WTC11 (cell line): ENCODE data around the gene MGAT3. TPM values are rescaled to one million over a fixed set of nuclear protein-coding genes. Genes with fewer than 3 reads are reported as not detected.

Experiments
- ATAC-seq: fragments of 200-7000 bp; cut with Tn5 transposase; 2 replicates; pipeline ENCODE4 v1.10.0; 2021; ENCODE audit warnings: mild to moderate bottlenecking, moderate library complexity
- CTCF ChIA-PET: fragments of 300-600 bp; sonication (Branson Sonifier 250); formaldehyde crosslinking; loops from one replicate; lab custom pipeline; 2021; ENCODE audit warnings: antibody characterized with exemption; lab: Charles Lee
- POLR2A ChIA-PET: fragments of 350-600 bp; sonication (Branson Sonifier 250); formaldehyde crosslinking; loops from one replicate; lab custom pipeline; 2021; ENCODE audit warnings: antibody characterized with exemption; lab: Charles Lee
- DNase-seq: peaks from one replicate; pipeline ENCODE4 v3.0.0; 2021; ENCODE audit warnings: low spot score
- H3K27ac Mint-ChIP-seq: 2 replicates; pipeline ENCODE4 v1.8.0; 2021; ENCODE audit warnings: mixed read lengths
- H3K27me3 Mint-ChIP-seq: 2 replicates; pipeline ENCODE4 v1.8.0; 2021; ENCODE audit warnings: low read depth, mild to moderate bottlenecking, moderate library complexity, mixed read lengths
- H3K36me3 Mint-ChIP-seq: 2 replicates; pipeline ENCODE4 v1.8.0; 2021; ENCODE audit warnings: mixed read lengths
- H3K4me1 Mint-ChIP-seq: 2 replicates; pipeline ENCODE4 v1.8.0; 2022; ENCODE audit warnings: mixed read lengths
- H3K4me3 Mint-ChIP-seq: 2 replicates; pipeline ENCODE4 v1.8.0; 2021; ENCODE audit warnings: mild to moderate bottlenecking, moderate library complexity, mixed read lengths
- H3K9me3 Mint-ChIP-seq: 2 replicates; pipeline ENCODE4 v1.8.0; 2021; ENCODE audit warnings: mixed read lengths
- ATF1 ChIP-seq: sonication (generic); formaldehyde crosslinking; IDR thresholded peaks from 2 replicates; pipeline ENCODE4 v1.8.1; 2023; ENCODE audit warnings: mild to moderate bottlenecking, moderate library complexity, missing genetic modification reagents
- ERG ChIP-seq: fragments of 250-450 bp; sonication (Bioruptor Pico); IDR thresholded peaks from 2 replicates; pipeline ENCODE4 v1.8.0; 2021; ENCODE audit warnings: mild to moderate bottlenecking
- FOXP1 ChIP-seq: sonication (generic); formaldehyde crosslinking; IDR thresholded peaks from 2 replicates; pipeline ENCODE4 v1.8.0; 2022; ENCODE audit warnings: missing genetic modification reagents, mild to moderate bottlenecking, moderate library complexity, borderline replicate concordance
- HMGA2 ChIP-seq: fragments of 250-450 bp; sonication (Bioruptor Pico); IDR thresholded peaks from 2 replicates; pipeline ENCODE4 v1.4.0; 2021; ENCODE audit warnings: mild to moderate bottlenecking, moderate library complexity
- IRF1 ChIP-seq: sonication (generic); formaldehyde crosslinking; IDR thresholded peaks from 2 replicates; pipeline ENCODE4 v1.8.0; 2023; ENCODE audit warnings: missing genetic modification reagents
- OVOL2 ChIP-seq: fragments of 250-450 bp; sonication (Bioruptor Pico); IDR thresholded peaks from 2 replicates; pipeline ENCODE4 v1.9.0; 2021; ENCODE audit warnings: mild to moderate bottlenecking, borderline replicate concordance
- SP1 ChIP-seq: sonication (generic); formaldehyde crosslinking; conservative IDR thresholded peaks from 2 replicates; pipeline ENCODE4 v1.8.1; 2022; ENCODE audit warnings: missing genetic modification reagents
- ZNF121 ChIP-seq: sonication (generic); formaldehyde crosslinking; IDR thresholded peaks from 2 replicates; pipeline ENCODE4 v1.8.0; 2023; ENCODE audit warnings: missing genetic modification reagents
- ZNF138 ChIP-seq: sonication (generic); formaldehyde crosslinking; conservative IDR thresholded peaks from 2 replicates; pipeline ENCODE4 v1.8.1; 2022; ENCODE audit warnings: mild to moderate bottlenecking, moderate library complexity, missing genetic modification reagents
- total RNA-seq: library from RNA; stranded (reverse); gene quantifications from 3 replicates; pipeline ENCODE4 v1.2.3, GENCODE V29; 2021
- TF ChIP-seq, protein P1 (sequence below): sonication (generic); formaldehyde crosslinking; IDR thresholded peaks from 2 replicates; pipeline ENCODE4 v1.8.0; 2023; ENCODE audit warnings: missing genetic modification reagents, mild to moderate bottlenecking, borderline replicate concordance
- TF ChIP-seq, protein P2 (sequence below): fragments of 250-450 bp; sonication (Bioruptor Pico); IDR thresholded peaks from 2 replicates; pipeline ENCODE4 v2.1.2; 2022; ENCODE audit warnings: mild to moderate bottlenecking, moderate library complexity
- TF ChIP-seq, protein P3 (sequence below): sonication (generic); formaldehyde crosslinking; conservative IDR thresholded peaks from 2 replicates; pipeline ENCODE4 v1.8.1; 2022; ENCODE audit warnings: mild to moderate bottlenecking, missing genetic modification reagents
- TF ChIP-seq, protein P4 (sequence below): sonication (generic); formaldehyde crosslinking; IDR thresholded peaks from 2 replicates; pipeline ENCODE4 v1.8.0; 2023; ENCODE audit warnings: mild to moderate bottlenecking, missing genetic modification reagents

The MGAT3 gene
- total RNA-seq, 1 experiment from 2014 or later: 11.4 TPM

DNA sequence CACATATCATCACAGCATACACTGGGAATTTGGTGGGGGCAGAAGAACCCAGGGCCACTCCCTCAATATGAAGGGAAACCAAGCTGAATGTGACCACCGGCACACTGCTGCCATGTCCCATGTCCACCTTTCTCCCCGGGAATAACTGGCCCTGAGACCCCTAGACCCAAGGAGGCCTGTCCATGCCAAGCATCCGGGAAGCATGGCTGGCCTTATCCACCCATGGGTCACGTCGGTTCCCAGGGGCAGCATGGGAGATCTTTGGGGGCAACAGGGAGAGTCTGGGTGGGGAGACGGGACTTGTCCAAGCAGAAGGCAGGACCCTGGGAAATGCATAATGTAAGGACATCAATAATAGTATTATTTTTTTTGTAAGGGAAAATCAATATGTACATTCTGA, 34.9 kb downstream of the MGAT3 start:
- no peak for DNase-seq
- no peak overlapping the region for H3K27ac Mint-ChIP-seq
- H3K4me3 Mint-ChIP-seq: no peak overlapping the region
- no peaks in the 10 kb centered on the region for H3K36me3 Mint-ChIP-seq
- no peaks in the 10 kb centered on the region for H3K9me3 Mint-ChIP-seq
- H3K27me3 Mint-ChIP-seq: peaks cover 21% of the 10 kb centered on the region
- H3K4me1 Mint-ChIP-seq: peaks cover 8% of the 10 kb centered on the region
- TF ChIP-seq, protein P1, sequence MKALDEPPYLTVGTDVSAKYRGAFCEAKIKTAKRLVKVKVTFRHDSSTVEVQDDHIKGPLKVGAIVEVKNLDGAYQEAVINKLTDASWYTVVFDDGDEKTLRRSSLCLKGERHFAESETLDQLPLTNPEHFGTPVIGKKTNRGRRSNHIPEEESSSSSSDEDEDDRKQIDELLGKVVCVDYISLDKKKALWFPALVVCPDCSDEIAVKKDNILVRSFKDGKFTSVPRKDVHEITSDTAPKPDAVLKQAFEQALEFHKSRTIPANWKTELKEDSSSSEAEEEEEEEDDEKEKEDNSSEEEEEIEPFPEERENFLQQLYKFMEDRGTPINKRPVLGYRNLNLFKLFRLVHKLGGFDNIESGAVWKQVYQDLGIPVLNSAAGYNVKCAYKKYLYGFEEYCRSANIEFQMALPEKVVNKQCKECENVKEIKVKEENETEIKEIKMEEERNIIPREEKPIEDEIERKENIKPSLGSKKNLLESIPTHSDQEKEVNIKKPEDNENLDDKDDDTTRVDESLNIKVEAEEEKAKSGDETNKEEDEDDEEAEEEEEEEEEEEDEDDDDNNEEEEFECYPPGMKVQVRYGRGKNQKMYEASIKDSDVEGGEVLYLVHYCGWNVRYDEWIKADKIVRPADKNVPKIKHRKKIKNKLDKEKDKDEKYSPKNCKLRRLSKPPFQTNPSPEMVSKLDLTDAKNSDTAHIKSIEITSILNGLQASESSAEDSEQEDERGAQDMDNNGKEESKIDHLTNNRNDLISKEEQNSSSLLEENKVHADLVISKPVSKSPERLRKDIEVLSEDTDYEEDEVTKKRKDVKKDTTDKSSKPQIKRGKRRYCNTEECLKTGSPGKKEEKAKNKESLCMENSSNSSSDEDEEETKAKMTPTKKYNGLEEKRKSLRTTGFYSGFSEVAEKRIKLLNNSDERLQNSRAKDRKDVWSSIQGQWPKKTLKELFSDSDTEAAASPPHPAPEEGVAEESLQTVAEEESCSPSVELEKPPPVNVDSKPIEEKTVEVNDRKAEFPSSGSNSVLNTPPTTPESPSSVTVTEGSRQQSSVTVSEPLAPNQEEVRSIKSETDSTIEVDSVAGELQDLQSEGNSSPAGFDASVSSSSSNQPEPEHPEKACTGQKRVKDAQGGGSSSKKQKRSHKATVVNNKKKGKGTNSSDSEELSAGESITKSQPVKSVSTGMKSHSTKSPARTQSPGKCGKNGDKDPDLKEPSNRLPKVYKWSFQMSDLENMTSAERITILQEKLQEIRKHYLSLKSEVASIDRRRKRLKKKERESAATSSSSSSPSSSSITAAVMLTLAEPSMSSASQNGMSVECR (CRISPR knock-in tag): no peak
- TF ChIP-seq FOXP1 (no peak), SP1 (CRISPR knock-in tag) (no peak), OVOL2 (no peak), ERG (CRISPR knock-in tag) (no peak), HMGA2 (no peak)
- TF ChIP-seq, protein P2, sequence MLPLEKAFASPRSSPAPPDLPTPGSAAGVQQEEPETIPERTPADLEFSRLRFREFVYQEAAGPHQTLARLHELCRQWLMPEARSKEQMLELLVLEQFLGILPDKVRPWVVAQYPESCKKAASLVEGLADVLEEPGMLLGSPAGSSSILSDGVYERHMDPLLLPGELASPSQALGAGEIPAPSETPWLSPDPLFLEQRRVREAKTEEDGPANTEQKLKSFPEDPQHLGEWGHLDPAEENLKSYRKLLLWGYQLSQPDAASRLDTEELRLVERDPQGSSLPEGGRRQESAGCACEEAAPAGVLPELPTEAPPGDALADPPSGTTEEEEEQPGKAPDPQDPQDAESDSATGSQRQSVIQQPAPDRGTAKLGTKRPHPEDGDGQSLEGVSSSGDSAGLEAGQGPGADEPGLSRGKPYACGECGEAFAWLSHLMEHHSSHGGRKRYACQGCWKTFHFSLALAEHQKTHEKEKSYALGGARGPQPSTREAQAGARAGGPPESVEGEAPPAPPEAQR (CRISPR knock-in tag): no peak
- TF ChIP-seq, protein P3, sequence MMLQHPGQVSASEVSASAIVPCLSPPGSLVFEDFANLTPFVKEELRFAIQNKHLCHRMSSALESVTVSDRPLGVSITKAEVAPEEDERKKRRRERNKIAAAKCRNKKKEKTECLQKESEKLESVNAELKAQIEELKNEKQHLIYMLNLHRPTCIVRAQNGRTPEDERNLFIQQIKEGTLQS (CRISPR knock-in tag): no peak
- TF ChIP-seq, all 79 proteins: peak for 0
- ChIA-PET CTCF (interaction anchor here (0.5 to 3.7 kb wide), 5 partner anchors 13 to 98 kb away, joined by 3 to 29 read pairs (median 8); no protein-coding TSS in a partner anchor), POLR2A (no interaction called here)
- ATAC-seq: no peak

DNA sequence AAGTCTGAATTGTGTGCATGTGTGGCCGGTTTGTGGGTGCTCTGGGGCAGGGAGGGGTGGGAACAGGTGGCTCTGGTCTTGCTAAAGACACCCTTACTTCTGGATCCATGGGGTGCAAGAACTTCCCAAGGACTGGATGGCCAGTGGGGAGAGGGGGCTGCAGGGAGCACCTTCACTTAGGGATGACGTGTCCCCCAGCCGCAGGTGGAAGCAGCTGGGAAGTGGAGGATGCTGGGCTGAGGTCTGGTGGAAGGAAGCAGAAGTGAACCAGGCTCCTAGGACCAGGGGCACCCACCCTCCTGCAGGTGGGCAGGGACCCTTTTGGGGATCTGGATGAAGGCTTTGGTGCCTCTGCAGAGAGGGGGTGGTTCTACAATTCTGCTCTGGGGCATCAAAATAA, 35.4 kb downstream of the MGAT3 start:
- peaks cover 8% of the 10 kb centered on the region for H3K4me1 Mint-ChIP-seq
- H3K27ac Mint-ChIP-seq: no peak overlapping the region
- TF ChIP-seq ATF1 (no peak), ZNF138 (CRISPR knock-in tag) (no peak), ZNF121 (CRISPR knock-in tag) (no peak), IRF1 (CRISPR knock-in tag) (no peak)
- TF ChIP-seq, protein P3 (CRISPR knock-in tag): no peak
- TF ChIP-seq, protein P1 (CRISPR knock-in tag): no peak
- TF ChIP-seq, protein P4, sequence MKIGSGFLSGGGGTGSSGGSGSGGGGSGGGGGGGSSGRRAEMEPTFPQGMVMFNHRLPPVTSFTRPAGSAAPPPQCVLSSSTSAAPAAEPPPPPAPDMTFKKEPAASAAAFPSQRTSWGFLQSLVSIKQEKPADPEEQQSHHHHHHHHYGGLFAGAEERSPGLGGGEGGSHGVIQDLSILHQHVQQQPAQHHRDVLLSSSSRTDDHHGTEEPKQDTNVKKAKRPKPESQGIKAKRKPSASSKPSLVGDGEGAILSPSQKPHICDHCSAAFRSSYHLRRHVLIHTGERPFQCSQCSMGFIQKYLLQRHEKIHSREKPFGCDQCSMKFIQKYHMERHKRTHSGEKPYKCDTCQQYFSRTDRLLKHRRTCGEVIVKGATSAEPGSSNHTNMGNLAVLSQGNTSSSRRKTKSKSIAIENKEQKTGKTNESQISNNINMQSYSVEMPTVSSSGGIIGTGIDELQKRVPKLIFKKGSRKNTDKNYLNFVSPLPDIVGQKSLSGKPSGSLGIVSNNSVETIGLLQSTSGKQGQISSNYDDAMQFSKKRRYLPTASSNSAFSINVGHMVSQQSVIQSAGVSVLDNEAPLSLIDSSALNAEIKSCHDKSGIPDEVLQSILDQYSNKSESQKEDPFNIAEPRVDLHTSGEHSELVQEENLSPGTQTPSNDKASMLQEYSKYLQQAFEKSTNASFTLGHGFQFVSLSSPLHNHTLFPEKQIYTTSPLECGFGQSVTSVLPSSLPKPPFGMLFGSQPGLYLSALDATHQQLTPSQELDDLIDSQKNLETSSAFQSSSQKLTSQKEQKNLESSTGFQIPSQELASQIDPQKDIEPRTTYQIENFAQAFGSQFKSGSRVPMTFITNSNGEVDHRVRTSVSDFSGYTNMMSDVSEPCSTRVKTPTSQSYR: no peak
- peaks cover 26% of the 10 kb centered on the region for H3K27me3 Mint-ChIP-seq
- no peaks in the 10 kb centered on the region for H3K9me3 Mint-ChIP-seq
- DNase-seq: no peak
- H3K36me3 Mint-ChIP-seq: no peaks in the 10 kb centered on the region
- POLR2A ChIA-PET: interaction anchor here (1.2 kb wide), 1 partner anchor 9 kb away, joined by 3 read pairs; the partner anchor contains the start of gene MIEF1
- ATAC-seq: no peak
- CTCF ChIA-PET: interaction anchor here (0.5 to 3.7 kb wide), 8 partner anchors 12 to 99 kb away, joined by 3 to 29 read pairs (median 4); partner anchors contain the start of gene ATF4
- H3K4me3 Mint-ChIP-seq: no peak overlapping the region
